ENCODE results near the gene TBC1D10A.
"Not testable (repeated sequence)": the region's sequence is repeated elsewhere in the genome, so short reads cannot be mapped to it uniquely, and the experiment has no call there.

- not testable (repeated sequence) for TF ChIP-seq CTCF (conservative IDR thresholded peaks at IDR 0.05); EZH2 (IDR thresholded peaks at IDR 0.05; ENCODE audit: low read depth)
Measured at GRCh38 chr22:30338341-30338740, 11.6 kb upstream of the TBC1D10A start.

Data from PC-9 (cell line).